OCI-LY1 (cell line): ENCODE measurements around the gene SHISA4.

Source experiments
- H2AFZ ChIP-seq: fragments of 200-600 bp; sonication (generic), shearing (Covaris generic); 2 replicates; pipeline ENCODE4 v1.6.0; 2014; ENCODE audit warnings: antibody characterized with exemption, mild to moderate bottlenecking, low read length
- H3F3A ChIP-seq: fragments of 200-600 bp; sonication (generic), shearing (Covaris generic); 2 replicates; pipeline ENCODE4 v1.6.0; 2014; ENCODE audit warnings: mild to moderate bottlenecking, antibody characterized with exemption, low read length, moderate library complexity; ENCODE audit not compliant: insufficient read depth
- H3K27ac ChIP-seq: fragments of 200-600 bp; sonication (generic); 2 replicates; pipeline ENCODE4 v1.5.1; 2014; ENCODE audit warnings: low read length, mixed run types, mild to moderate bottlenecking, low read depth; ENCODE audit not compliant: poor library complexity, severe bottlenecking
- H3K27me3 ChIP-seq: fragments of 200-600 bp; sonication (generic); 2 replicates; pipeline ENCODE4 v1.6.0; 2014; ENCODE audit warnings: antibody characterized with exemption, mild to moderate bottlenecking, low read length, moderate library complexity; ENCODE audit not compliant: insufficient read depth
- H3K36me3 ChIP-seq: fragments of 200-600 bp; sonication (generic); 2 replicates; pipeline ENCODE4 v1.6.1; 2014; ENCODE audit warnings: mild to moderate bottlenecking, antibody characterized with exemption, low read length, moderate library complexity, mixed read lengths; ENCODE audit not compliant: insufficient read depth
- H3K4me1 ChIP-seq: fragments of 200-600 bp; sonication (generic); 2 replicates; pipeline ENCODE4 v1.5.1; 2014; ENCODE audit warnings: mild to moderate bottlenecking, low read length, moderate library complexity; ENCODE audit not compliant: insufficient read depth, severe bottlenecking
- H3K4me2 ChIP-seq: fragments of 200-600 bp; sonication (generic), shearing (Covaris generic); 2 replicates; pipeline ENCODE4 v1.6.1; 2014; ENCODE audit warnings: low read length
- H3K4me3 ChIP-seq: fragments of 200-600 bp; sonication (generic); 2 replicates; pipeline ENCODE4 v1.5.1; 2014; ENCODE audit warnings: low read length, low read depth, mild to moderate bottlenecking, mixed read lengths; ENCODE audit not compliant: poor library complexity, severe bottlenecking
- H3K79me2 ChIP-seq: fragments of 200-600 bp; shearing (Covaris generic); 2 replicates; pipeline ENCODE4 v1.6.1; 2016; ENCODE audit warnings: mixed run types, low read length, mixed read lengths; ENCODE audit not compliant: insufficient read depth
- H3K9ac ChIP-seq: fragments of 200-600 bp; sonication (generic), shearing (Covaris generic); 2 replicates; pipeline ENCODE4 v1.6.1; 2014; ENCODE audit warnings: mild to moderate bottlenecking, low read length, mixed read lengths
- H3K9me2 ChIP-seq: fragments of 200-600 bp; sonication (generic), shearing (Covaris generic); 2 replicates; pipeline ENCODE4 v1.6.1; 2014; ENCODE audit warnings: low read depth, mild to moderate bottlenecking, low read length, mixed read lengths
- H3K9me3 ChIP-seq: fragments of 200-600 bp; shearing (Covaris generic); 2 replicates; pipeline ENCODE4 v1.6.1; 2014; ENCODE audit warnings: low read length, mixed read lengths
- H4K20me1 ChIP-seq: fragments of 200-600 bp; sonication (generic), shearing (Covaris generic); 2 replicates; pipeline ENCODE4 v1.6.0; 2016; ENCODE audit warnings: mild to moderate bottlenecking, low read length; ENCODE audit not compliant: insufficient read depth
- CTCF ChIP-seq: fragments of 200-600 bp; sonication (generic), shearing (Covaris generic); IDR thresholded peaks from 2 replicates; pipeline ENCODE4 v1.5.1; 2017; ENCODE audit warnings: mild to moderate bottlenecking, antibody characterized with exemption, low read length, moderate library complexity, mixed read lengths
- EZH2 ChIP-seq: fragments of 200-600 bp; sonication (generic), shearing (Covaris generic); IDR thresholded peaks from 2 replicates; pipeline ENCODE4 v1.8.0; 2017; ENCODE audit warnings: borderline replicate concordance, mixed run types, mild to moderate bottlenecking, antibody characterized with exemption, low read length, moderate library complexity, mixed read lengths

Gene SHISA4

DNA sequence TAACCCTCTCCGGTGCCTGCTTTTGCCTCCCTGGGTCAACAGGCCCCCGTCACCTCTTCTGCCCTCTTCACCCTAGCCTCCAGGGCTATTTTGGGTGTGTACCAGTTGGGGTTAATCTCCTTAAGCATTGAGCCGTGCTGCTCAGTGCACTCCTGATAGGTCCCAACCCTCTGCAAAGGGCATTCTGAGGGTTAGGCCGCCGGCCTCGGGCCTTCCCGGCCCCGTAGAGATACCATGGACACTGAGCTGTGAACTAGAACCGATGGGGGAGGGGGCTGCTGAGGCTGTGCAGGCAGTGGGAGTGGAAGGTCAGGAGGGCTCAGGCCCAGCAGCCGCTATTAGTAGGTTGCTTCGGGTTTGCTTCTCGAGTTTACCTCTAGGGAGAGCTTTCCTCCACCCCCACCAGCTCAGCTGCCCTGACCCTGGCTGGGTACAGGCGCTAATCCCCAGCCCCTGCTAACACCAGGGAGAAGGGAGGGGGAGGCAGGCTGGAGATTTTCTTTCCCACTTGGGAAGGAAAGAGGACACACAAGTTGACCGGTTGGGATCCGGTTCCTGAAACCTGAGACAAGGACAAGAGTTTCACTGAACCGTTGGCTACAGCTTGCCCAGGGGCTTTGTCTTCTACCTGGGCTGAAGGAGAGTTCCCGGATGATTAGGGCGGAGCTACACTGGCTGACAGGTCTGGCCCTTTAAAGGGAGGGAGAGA lies 52.9 kb downstream of the SHISA4 start:
- no peak overlapping the region for H3K9ac ChIP-seq
- H3K9me3 ChIP-seq = no peaks in the 10 kb centered on the region
- H3K4me2 ChIP-seq = no peak overlapping the region
- TF ChIP-seq CTCF (no peak), EZH2 (no peak)
- no peak overlapping the region for H3K4me3 ChIP-seq
- H3F3A ChIP-seq = no peaks in the 10 kb centered on the region
- no peaks in the 10 kb centered on the region for H4K20me1 ChIP-seq
- no peak overlapping the region for H2AFZ ChIP-seq
- no peaks in the 10 kb centered on the region for H3K9me2 ChIP-seq
- no peak overlapping the region for H3K27ac ChIP-seq
- H3K79me2 ChIP-seq = no peaks in the 10 kb centered on the region
- no peaks in the 10 kb centered on the region; the same call in 1 of the 2 replicates for H3K27me3 ChIP-seq
- H3K4me1 ChIP-seq = no peaks in the 10 kb centered on the region
- H3K36me3 ChIP-seq = no peaks in the 10 kb centered on the region

- H3F3A ChIP-seq = no peaks in the 10 kb centered on the region
- H4K20me1 ChIP-seq = no peaks in the 10 kb centered on the region
- no peaks in the 10 kb centered on the region for H3K9me3 ChIP-seq
- no peak overlapping the region for H2AFZ ChIP-seq
- no peak overlapping the region for H3K27ac ChIP-seq
- no peaks in the 10 kb centered on the region for H3K79me2 ChIP-seq
- H3K9me2 ChIP-seq = no peaks in the 10 kb centered on the region
- TF ChIP-seq CTCF (no peak), EZH2 (no peak)
- H3K4me3 ChIP-seq = no peak overlapping the region
- H3K27me3 ChIP-seq = no peaks in the 10 kb centered on the region; the same call in 1 of the 2 replicates
- H3K4me1 ChIP-seq = no peaks in the 10 kb centered on the region
- H3K36me3 ChIP-seq = no peaks in the 10 kb centered on the region
- H3K4me2 ChIP-seq = no peak overlapping the region
- no peak overlapping the region for H3K9ac ChIP-seq
These were observed 53.4 kb downstream of the SHISA4 start for GRCh38 chr1:201942129-201942495.
